Smooth muscle cell (in vitro differentiated cells): ENCODE data around the gene AQP1. TPM values are rescaled to one million over a fixed set of nuclear protein-coding genes. Genes with fewer than 3 reads are reported as not detected.
A peak's percentile ranks its signal among the peaks of the same experiment; 100 is the strongest.

Experiments used
- DNase-seq: peaks from one replicate; lab custom pipeline; 2025; ENCODE audit not compliant: unreplicated experiment; lab: John Stamatoyannopoulos, UW
- H2AFZ ChIP-seq: fragments of 200-600 bp; sonication (generic); 2 replicates; pipeline ENCODE4 v1.6.0; 2016; ENCODE audit warnings: antibody characterized with exemption, low read depth, mild to moderate bottlenecking
- H3F3A ChIP-seq: fragments of 200-600 bp; sonication (generic); 2 replicates; pipeline ENCODE4 v1.6.0; 2017; ENCODE audit warnings: antibody characterized with exemption, low read depth
- H3K27ac ChIP-seq: fragments of 200-600 bp; sonication (generic); 2 replicates; pipeline ENCODE4 v1.5.1; 2016; ENCODE audit warnings: low read depth, mild to moderate bottlenecking
- H3K27me3 ChIP-seq: fragments of 200-600 bp; sonication (generic); 2 replicates; pipeline ENCODE4 v1.6.1; 2016; ENCODE audit warnings: low read depth, mild to moderate bottlenecking
- H3K36me3 ChIP-seq: fragments of 200-600 bp; sonication (generic); 2 replicates; pipeline ENCODE4 v1.5.1; 2016; ENCODE audit warnings: low read depth
- H3K4me1 ChIP-seq: fragments of 200-600 bp; sonication (generic); 2 replicates; pipeline ENCODE4 v1.5.1; 2016; ENCODE audit warnings: low read depth
- H3K4me2 ChIP-seq: fragments of 200-600 bp; sonication (generic); 2 replicates; pipeline ENCODE4 v1.6.0; 2016; ENCODE audit warnings: mild to moderate bottlenecking
- H3K4me3 ChIP-seq: fragments of 200-600 bp; sonication (generic); 2 replicates; pipeline ENCODE4 v1.5.1; 2016; ENCODE audit warnings: mild to moderate bottlenecking
- H3K79me2 ChIP-seq: fragments of 200-600 bp; sonication (generic); 2 replicates; pipeline ENCODE4 v1.6.0; 2016; ENCODE audit warnings: low read depth, mild to moderate bottlenecking
- H3K9ac ChIP-seq: fragments of 200-600 bp; sonication (generic); 2 replicates; pipeline ENCODE4 v1.6.0; 2016; ENCODE audit warnings: low read depth
- H3K9me3 ChIP-seq: fragments of 200-600 bp; sonication (generic); replicated peaks from 2 replicates; pipeline ENCODE4 v1.5.1; 2016; ENCODE audit warnings: low read depth
- H4K20me1 ChIP-seq: fragments of 200-600 bp; sonication (generic); 2 replicates; pipeline ENCODE4 v1.6.0; 2016; ENCODE audit warnings: low read depth
- CTCF ChIP-seq: fragments of 200-600 bp; sonication (generic); IDR thresholded peaks from 2 replicates; pipeline ENCODE4 v1.5.1; 2017; ENCODE audit warnings: borderline replicate concordance, mild to moderate bottlenecking, antibody characterized with exemption; ENCODE audit not compliant: insufficient read depth, poor library complexity, severe bottlenecking
- WGBS: methylation state at CpG from one replicate; pipeline ENCODE4 v1.1.7; 2016; ENCODE audit warnings: low lambda C conversion rate; 5-methylcytosine and 5-hydroxymethylcytosine counted together
- polyA plus RNA-seq: library from polyadenylated mRNA; unstranded; fragments of >200 nt; fragmentation: Nextera tagmentation; extraction: Ambion mirVana; gene quantifications from 2 replicates; pipeline ENCODE4 v1.2.1, GENCODE V29; 2016
- total RNA-seq: library from RNA; depleted of rRNA; stranded (reverse); fragments of >200 nt; gene quantifications from 2 replicates; pipeline ENCODE4 v1.2.3, GENCODE V29; 2014

The AQP1 gene
- total and polyA plus RNA-seq, 2 experiments from 2014 or later, result 2,330 to 2,747 TPM

- Histone ChIP-seq H3K9me3 (no peaks in the 10 kb centered on the region), H3K9ac (peak overlapping the region; percentile 52), H3K4me3 (peak overlapping the region; percentile 57), H3K27ac (peak overlapping the region; percentile 78), H2AFZ (no peak overlapping the region), H3K36me3 (no peaks in the 10 kb centered on the region), H3K27me3 (no peaks in the 10 kb centered on the region), H3K4me2 (peak overlapping the region; percentile 98), H3K4me1 (peaks cover 19% of the 10 kb centered on the region), H4K20me1 (peaks cover 59% of the 10 kb centered on the region), H3K79me2 (peaks cover 62% of the 10 kb centered on the region), H3F3A (peaks cover 7% of the 10 kb centered on the region)
- TF ChIP-seq CTCF, result no peak
- WGBS, result 90% methylated on average over 2 of the region's 2 CpGs
- DNase-seq, result no peak
Measured at GRCh38 chr7:30912731-30912985, 1.0 kb downstream of the AQP1 start.

- peaks cover 19% of the 10 kb centered on the region for H3K4me1 ChIP-seq
- no peaks in the 10 kb centered on the region for H3K27me3 ChIP-seq
- peaks cover 65% of the 10 kb centered on the region for H4K20me1 ChIP-seq
- H3K79me2 ChIP-seq, result peaks cover 68% of the 10 kb centered on the region
- no peak for DNase-seq
- H3K9ac ChIP-seq, result peak overlapping the region; percentile 52
- H2AFZ ChIP-seq, result no peak overlapping the region
- H3K27ac ChIP-seq, result peak overlapping the region; percentile 78
- no peaks in the 10 kb centered on the region for H3K36me3 ChIP-seq
- H3K4me2 ChIP-seq, result peak overlapping the region; percentile 98
- no peak for TF ChIP-seq CTCF
- H3K4me3 ChIP-seq, result peak overlapping the region; percentile 57
- peaks cover 8% of the 10 kb centered on the region for H3F3A ChIP-seq
- WGBS, result 47% methylated on average over 17 of the region's 17 CpGs
- H3K9me3 ChIP-seq, result no peaks in the 10 kb centered on the region
Measured at GRCh38 chr7:30912986-30913811, 1.5 kb downstream of the AQP1 start.

GRCh38 chr7:30913821-30914515 is 2.3 kb downstream of the AQP1 start:
- H3K4me2 ChIP-seq, result peak overlapping the region; percentile 98

More at GRCh38 chr7:30913821-30914515, 2.3 kb downstream of the AQP1 start:
- H3K36me3 ChIP-seq, result no peaks in the 10 kb centered on the region
- peak overlapping the region; percentile 78 for H3K27ac ChIP-seq
- DNase-seq, result no peak
- peak overlapping the region; percentile 57 for H3K4me3 ChIP-seq
- peak overlapping the region; percentile 52 for H3K9ac ChIP-seq
- H3K79me2 ChIP-seq, result peaks cover 75% of the 10 kb centered on the region
- TF ChIP-seq CTCF, result no peak
- peaks cover 16% of the 10 kb centered on the region for H3F3A ChIP-seq
- 85% methylated on average over 15 of the region's 16 CpGs for WGBS
- H3K27me3 ChIP-seq, result no peaks in the 10 kb centered on the region
- peaks cover 73% of the 10 kb centered on the region for H4K20me1 ChIP-seq
- H3K9me3 ChIP-seq, result no peaks in the 10 kb centered on the region
- peaks cover 19% of the 10 kb centered on the region for H3K4me1 ChIP-seq
- H2AFZ ChIP-seq, result no peak overlapping the region
